HepG2 (cell line): ENCODE measurements around the gene TFPI2. TPM values are rescaled to one million over a fixed set of nuclear protein-coding genes. Genes with fewer than 3 reads are reported as not detected.

ENCODE experiments used
- ATAC-seq: fragments of 200-7000 bp; cut with Tn5 transposase; 3 replicates; pipeline ENCODE4 v1.9.1; 2020; ENCODE audit warnings: mild to moderate bottlenecking, moderate library complexity
- BruUV-seq: library from RNA; stranded (reverse); fragments of 400-500 nt; replicated peaks from 2 replicates; lab custom pipeline; 2021; lab: Mats Ljungman, UMichigan
- CTCF ChIA-PET: fragments of 300-600 bp; formaldehyde crosslinking; extraction: SDS; loops from one replicate; lab custom pipeline; 2021; ENCODE audit warnings: low total read pairs, inconsistent platforms, low intra/inter-chr PET ratio; lab: Yijun Ruan, JAX
- POLR2A ChIA-PET: fragments of 350-600 bp; sonication (Branson Sonifier 250); formaldehyde crosslinking; loops from one replicate; lab custom pipeline; 2020; ENCODE audit warnings: antibody characterized with exemption, inconsistent platforms; lab: Yijun Ruan, JAX
- DNase-seq: peaks from one replicate; pipeline ENCODE4 v3.0.0-alpha.2; 2015; ENCODE audit warnings: low spot score
- FAIRE-seq: peaks from 3 replicates; lab custom pipeline; 2011; peaks lifted over from hg19 to GRCh38; lab: Jason Lieb, UNC
- H2AFZ ChIP-seq: one replicate; pipeline ENCODE4 v1.6.1; 2011; ENCODE audit warnings: low read length, inconsistent platforms
- H3K27ac ChIP-seq: fragments of 300-600 bp; 3 replicates; pipeline ENCODE4 v1.8.0; 2011; ENCODE audit warnings: mixed run types, mild to moderate bottlenecking, mixed read lengths, low read length, inconsistent platforms; ENCODE audit not compliant: insufficient read depth; ENCODE audit errors: extremely low read length
- H3K27me3 ChIP-seq, 2 experiments: fragments of 200-600 bp in 1 of 2; 2 replicates in 1 of 2; 3 replicates in 1 of 2; pipeline versions ENCODE4 v1.6.0 to v1.8.0; 2011; ENCODE audit warnings: low read length in 2 of 2, mild to moderate bottlenecking in 2 of 2, moderate library complexity in 2 of 2, inconsistent platforms in 1 of 2; ENCODE audit not compliant: insufficient read depth in 2 of 2, control insufficient read depth in 1 of 2
- H3K36me3 ChIP-seq, 2 experiments: fragments of 200-600 bp in 1 of 2; replicated peaks in 1 of 2; 2 replicates in 1 of 2; 3 replicates in 1 of 2; pipeline versions ENCODE4 v1.5.1 to v1.8.0; 2011; ENCODE audit warnings: low read length in 2 of 2, inconsistent platforms in 1 of 2; ENCODE audit not compliant: insufficient read depth in 2 of 2, control insufficient read depth in 1 of 2
- H3K4me1 ChIP-seq: 2 replicates; pipeline ENCODE4 v1.5.1; 2012; ENCODE audit warnings: low read length, inconsistent platforms; ENCODE audit not compliant: insufficient read depth
- H3K4me2 ChIP-seq: 2 replicates; pipeline ENCODE4 v1.6.0; 2011; ENCODE audit warnings: low read depth, low read length, inconsistent platforms
- H3K4me3 ChIP-seq, 3 experiments: fragments of 200-600 bp in 1 of 3; sonication (generic), shearing (Covaris generic) in 1 of 3; replicated peaks in 1 of 3; 2 replicates each; pipeline ENCODE4 v1.5.1; 2011 to 2016; ENCODE audit warnings: low read length in 3 of 3, inconsistent platforms in 2 of 3, low read depth in 2 of 3, mild to moderate bottlenecking in 2 of 3, control low read depth in 1 of 3, mixed read lengths in 1 of 3; ENCODE audit not compliant: insufficient read depth in 1 of 3
- H3K79me2 ChIP-seq: one replicate; pipeline ENCODE4 v1.6.1; 2011; ENCODE audit warnings: low read length, inconsistent platforms; ENCODE audit not compliant: insufficient read depth
- H3K9ac ChIP-seq: 2 replicates; pipeline ENCODE4 v1.6.0; 2011; ENCODE audit warnings: mild to moderate bottlenecking, low read depth, low read length, inconsistent platforms; ENCODE audit not compliant: insufficient read depth
- H3K9me3 ChIP-seq: 2 replicates; pipeline ENCODE4 v1.5.1; 2012; ENCODE audit warnings: mild to moderate bottlenecking, low read length
- H4K20me1 ChIP-seq: 2 replicates; pipeline ENCODE4 v1.6.0; 2011; ENCODE audit warnings: inconsistent platforms, mild to moderate bottlenecking, low read length, moderate library complexity; ENCODE audit not compliant: insufficient read depth
- AGO1 ChIP-seq: fragments of 200-400 bp; formaldehyde crosslinking; IDR thresholded peaks from 2 replicates; pipeline ENCODE4 v1.6.1; 2017; ENCODE audit warnings: mild to moderate bottlenecking, low read depth, low read length, moderate library complexity; ENCODE audit not compliant: poor library complexity, severe bottlenecking
- DRAP1 ChIP-seq: IDR thresholded peaks from 2 replicates; pipeline ENCODE4 v1.6.1; 2016; ENCODE audit warnings: missing genetic modification reagents, missing compliant biosample characterization
- HNF4A ChIP-seq: sonication (generic); formaldehyde crosslinking; IDR thresholded peaks from 2 replicates; pipeline ENCODE4 v1.4.0; 2020; ENCODE audit warnings: missing genetic modification reagents
- KDM4B ChIP-seq: sonication (generic); formaldehyde crosslinking; IDR thresholded peaks from 2 replicates; pipeline ENCODE4 v1.4.0; 2020; ENCODE audit warnings: missing genetic modification reagents
- KLF16 ChIP-seq, 2 experiments: sonication (generic) in 1 of 2; formaldehyde crosslinking in 1 of 2; IDR thresholded peaks; 2 replicates each; pipeline versions ENCODE4 v1.6.1 to v1.8.0; 2016 to 2023; ENCODE audit warnings: missing genetic modification reagents in 2 of 2, missing compliant biosample characterization in 1 of 2
- SMAD9 ChIP-seq: sonication (generic); formaldehyde crosslinking; IDR thresholded peaks from 2 replicates; pipeline ENCODE4 v1.5.1; 2020; ENCODE audit warnings: mild to moderate bottlenecking, missing genetic modification reagents
- SNAI1 ChIP-seq: sonication (generic); formaldehyde crosslinking; IDR thresholded peaks from 2 replicates; pipeline ENCODE4 v1.5.0; 2020; ENCODE audit warnings: mild to moderate bottlenecking, missing genetic modification reagents, borderline replicate concordance
- SYNCRIP ChIP-seq: fragments of 200-400 bp; formaldehyde crosslinking; IDR thresholded peaks from 2 replicates; pipeline ENCODE4 v1.6.1; 2018; ENCODE audit warnings: mild to moderate bottlenecking, low read depth, low read length; ENCODE audit not compliant: insufficient read depth
- TBX3 ChIP-seq: fragments of 450-650 bp; IDR thresholded peaks from 2 replicates; pipeline ENCODE4 v1.6.1; 2017; ENCODE audit warnings: antibody characterized with exemption, mild to moderate bottlenecking, inconsistent platforms, borderline replicate concordance
- THYN1 ChIP-seq: sonication (generic); formaldehyde crosslinking; IDR thresholded peaks from 2 replicates; pipeline ENCODE4 v1.8.1; 2023; ENCODE audit warnings: low read depth, mild to moderate bottlenecking, moderate library complexity, missing genetic modification reagents, borderline replicate concordance
- TMF1 ChIP-seq: sonication (generic); formaldehyde crosslinking; IDR thresholded peaks from 2 replicates; pipeline ENCODE4 v1.8.1; 2022; ENCODE audit warnings: low read depth, missing genetic modification reagents
- ZBTB20 ChIP-seq: sonication (generic); formaldehyde crosslinking; IDR thresholded peaks from 2 replicates; pipeline ENCODE4 v1.8.1; 2023; ENCODE audit warnings: missing genetic modification reagents, low read depth, mild to moderate bottlenecking, borderline replicate concordance
- ZNF205 ChIP-seq: IDR thresholded peaks from 2 replicates; pipeline ENCODE4 v1.6.1; 2018; ENCODE audit warnings: missing biosample characterization, missing genetic modification reagents
- ZNF24 ChIP-seq: fragments of 450-650 bp; IDR thresholded peaks from 2 replicates; pipeline ENCODE4 v1.6.1; 2017; ENCODE audit warnings: antibody characterized with exemption, mild to moderate bottlenecking
- ZNF253 ChIP-seq: sonication (generic); formaldehyde crosslinking; IDR thresholded peaks from 2 replicates; pipeline ENCODE4 v1.8.0; 2022; ENCODE audit warnings: mild to moderate bottlenecking, missing genetic modification reagents, borderline replicate concordance
- ZNF556 ChIP-seq: sonication (generic); formaldehyde crosslinking; IDR thresholded peaks from 2 replicates; pipeline ENCODE4 v1.4.0; 2020; ENCODE audit warnings: mild to moderate bottlenecking, missing genetic modification reagents, borderline replicate concordance
- ZSCAN21 ChIP-seq: sonication (generic); formaldehyde crosslinking; IDR thresholded peaks from 2 replicates; pipeline ENCODE4 v1.8.0; 2022; ENCODE audit warnings: mild to moderate bottlenecking, missing genetic modification reagents, moderate library complexity, borderline replicate concordance
- ZSCAN22 ChIP-seq: sonication (generic); formaldehyde crosslinking; IDR thresholded peaks from 2 replicates; pipeline ENCODE4 v1.4.0; 2020; ENCODE audit warnings: mild to moderate bottlenecking, missing genetic modification reagents
- WGBS: methylation state at CpG from one replicate; pipeline ENCODE4 v1.1.6; 2017; ENCODE audit warnings: low lambda C conversion rate; 5-methylcytosine and 5-hydroxymethylcytosine counted together
- in situ Hi-C: cut with HindIII; loops from 2 replicates; pipeline ENCODE4 v1.10.0; 2017; ENCODE audit warnings: low pct_unique_long_range_greater_than_20kb; ENCODE audit not compliant: extremely low pct_ligation_motif_present
- intact Hi-C: fragments of 100-400 bp; cut with micrococcal nuclease; formaldehyde crosslinking; loops from one replicate; pipeline ENCODE4 v1.10.0; 2022; ENCODE audit not compliant: unreplicated experiment
- polyA plus RNA-seq, 8 experiments: library from polyadenylated mRNA; depleted of rRNA in 3 of 8; stranded (reverse) in 7 of 8; unstranded in 1 of 8; fragments of >200 nt; fragmentation: Illumina TruSeq in 4 of 8; extraction: Trizol in 4 of 8; gene quantifications; 2 replicates each; pipeline versions ENCODE4 v1.2.1 to v1.2.3, GENCODE V29; 2011 to 2016; ENCODE audit warnings: low read depth in 4 of 8, missing spikeins in 1 of 8, mixed read lengths in 1 of 8; ENCODE audit not compliant: insufficient read depth in 1 of 8
- total RNA-seq, 5 experiments: library from RNA; depleted of rRNA; stranded (reverse); fragments of >200 nt; fragmentation: Illumina TruSeq; extraction: Trizol; gene quantifications; 2 replicates each; pipeline ENCODE4 v1.2.3, GENCODE V29; 2016; ENCODE audit warnings: low read depth in 1 of 5
- TF ChIP-seq, protein P1 (sequence below): IDR thresholded peaks from 2 replicates; pipeline ENCODE4 v1.6.1; 2016; ENCODE audit warnings: low read depth, missing genetic modification reagents, missing compliant biosample characterization

TFPI2 gene
- total and polyA plus RNA-seq, 2 of the 13 experiments (the other 11 are each of a cell fraction or from before 2014, with no cell fraction given): 0.16 to 0.22 TPM

DNA sequence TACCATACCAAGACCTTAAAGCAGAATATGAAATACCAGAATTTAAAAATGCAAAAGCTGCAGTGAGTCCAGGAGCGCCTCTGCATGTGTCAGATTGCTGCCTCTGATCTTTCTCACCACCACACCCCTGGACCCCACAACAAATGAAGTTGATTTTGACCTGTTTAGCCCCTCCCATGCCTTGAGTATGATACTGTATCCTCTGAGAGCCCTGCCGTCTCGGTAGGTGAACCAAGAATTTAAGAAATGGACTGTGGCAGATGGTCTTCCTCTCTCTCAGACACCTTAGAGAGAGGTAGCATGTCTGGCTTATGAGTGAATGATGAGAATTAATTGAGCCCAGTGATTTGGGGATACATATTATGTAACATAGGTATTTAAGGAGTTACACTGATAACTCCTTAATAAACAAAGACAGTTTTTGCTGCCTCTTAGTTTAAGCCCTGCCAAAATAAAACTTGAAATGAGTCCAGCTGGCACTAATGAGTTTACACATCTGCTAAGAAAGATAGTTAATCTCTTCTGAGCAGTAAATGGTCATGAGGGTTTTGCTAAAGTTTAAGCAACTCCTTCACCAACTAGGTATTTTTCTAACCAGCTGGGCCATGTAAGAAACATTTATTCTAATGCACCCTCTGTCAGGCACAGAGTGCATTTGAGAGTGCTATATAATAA is 4.5 kb upstream of the TFPI2 start (continued):
- TF ChIP-seq DRAP1 (CRISPR knock-in tag) (no peak), SYNCRIP (no peak), ZSCAN22 (no peak), KLF16 (CRISPR knock-in tag; IDR thresholded peaks at IDR 0.05) (no peak), KDM4B (CRISPR knock-in tag) (no peak), THYN1 (CRISPR knock-in tag) (no peak), TMF1 (CRISPR knock-in tag) (no peak)

GRCh38 chr7:93894426-93894825 is 3.9 kb upstream of the TFPI2 start:
- peaks cover 4 to 16% of the 10 kb centered on the region in 2 experiments; a peak in 2 of 5 replicates for H3K27me3 ChIP-seq
- WGBS: 0% methylated on average over 1 of the region's 1 CpG
- no TSS peak for BruUV-seq
- no peak overlapping the region for H3K4me2 ChIP-seq
- ATAC-seq (no peak), DNase-seq (no peak), FAIRE-seq (no peak)
- intact Hi-C loops (no loop called here), in situ Hi-C loops (no loop called here)
- no peaks in the 10 kb centered on the region for H3K79me2 ChIP-seq
- no peaks in the 10 kb centered on the region for H3K9me3 ChIP-seq
- 0 out of 2 replicates have a peak, but pooled peaks cover 5% of the 10 kb centered on the region for H3K4me1 ChIP-seq
- POLR2A ChIA-PET: no interaction called here
- no peak overlapping the region for H3K9ac ChIP-seq
- H3K36me3 ChIP-seq: no peaks in the 10 kb centered on the region
- no peak overlapping the region for H2AFZ ChIP-seq
- CTCF ChIA-PET: no interaction called here
- H4K20me1 ChIP-seq: no peaks in the 10 kb centered on the region
- H3K27ac ChIP-seq: no peak overlapping the region
- H3K4me3 ChIP-seq: no peak overlapping the region
- no peak for TF ChIP-seq ZNF556
- TF ChIP-seq SMAD9 (CRISPR knock-in tag): no peak
- no peak for TF ChIP-seq SNAI1 (CRISPR knock-in tag)
- no peak for TF ChIP-seq HNF4A (CRISPR knock-in tag)
- TF ChIP-seq ZNF205 (CRISPR knock-in tag): no peak
- no peak for TF ChIP-seq TBX3
- no peak for TF ChIP-seq ZNF253 (CRISPR knock-in tag)
- TF ChIP-seq AGO1: no peak
- no peak for TF ChIP-seq ZBTB20 (CRISPR knock-in tag)
- TF ChIP-seq, protein P1, sequence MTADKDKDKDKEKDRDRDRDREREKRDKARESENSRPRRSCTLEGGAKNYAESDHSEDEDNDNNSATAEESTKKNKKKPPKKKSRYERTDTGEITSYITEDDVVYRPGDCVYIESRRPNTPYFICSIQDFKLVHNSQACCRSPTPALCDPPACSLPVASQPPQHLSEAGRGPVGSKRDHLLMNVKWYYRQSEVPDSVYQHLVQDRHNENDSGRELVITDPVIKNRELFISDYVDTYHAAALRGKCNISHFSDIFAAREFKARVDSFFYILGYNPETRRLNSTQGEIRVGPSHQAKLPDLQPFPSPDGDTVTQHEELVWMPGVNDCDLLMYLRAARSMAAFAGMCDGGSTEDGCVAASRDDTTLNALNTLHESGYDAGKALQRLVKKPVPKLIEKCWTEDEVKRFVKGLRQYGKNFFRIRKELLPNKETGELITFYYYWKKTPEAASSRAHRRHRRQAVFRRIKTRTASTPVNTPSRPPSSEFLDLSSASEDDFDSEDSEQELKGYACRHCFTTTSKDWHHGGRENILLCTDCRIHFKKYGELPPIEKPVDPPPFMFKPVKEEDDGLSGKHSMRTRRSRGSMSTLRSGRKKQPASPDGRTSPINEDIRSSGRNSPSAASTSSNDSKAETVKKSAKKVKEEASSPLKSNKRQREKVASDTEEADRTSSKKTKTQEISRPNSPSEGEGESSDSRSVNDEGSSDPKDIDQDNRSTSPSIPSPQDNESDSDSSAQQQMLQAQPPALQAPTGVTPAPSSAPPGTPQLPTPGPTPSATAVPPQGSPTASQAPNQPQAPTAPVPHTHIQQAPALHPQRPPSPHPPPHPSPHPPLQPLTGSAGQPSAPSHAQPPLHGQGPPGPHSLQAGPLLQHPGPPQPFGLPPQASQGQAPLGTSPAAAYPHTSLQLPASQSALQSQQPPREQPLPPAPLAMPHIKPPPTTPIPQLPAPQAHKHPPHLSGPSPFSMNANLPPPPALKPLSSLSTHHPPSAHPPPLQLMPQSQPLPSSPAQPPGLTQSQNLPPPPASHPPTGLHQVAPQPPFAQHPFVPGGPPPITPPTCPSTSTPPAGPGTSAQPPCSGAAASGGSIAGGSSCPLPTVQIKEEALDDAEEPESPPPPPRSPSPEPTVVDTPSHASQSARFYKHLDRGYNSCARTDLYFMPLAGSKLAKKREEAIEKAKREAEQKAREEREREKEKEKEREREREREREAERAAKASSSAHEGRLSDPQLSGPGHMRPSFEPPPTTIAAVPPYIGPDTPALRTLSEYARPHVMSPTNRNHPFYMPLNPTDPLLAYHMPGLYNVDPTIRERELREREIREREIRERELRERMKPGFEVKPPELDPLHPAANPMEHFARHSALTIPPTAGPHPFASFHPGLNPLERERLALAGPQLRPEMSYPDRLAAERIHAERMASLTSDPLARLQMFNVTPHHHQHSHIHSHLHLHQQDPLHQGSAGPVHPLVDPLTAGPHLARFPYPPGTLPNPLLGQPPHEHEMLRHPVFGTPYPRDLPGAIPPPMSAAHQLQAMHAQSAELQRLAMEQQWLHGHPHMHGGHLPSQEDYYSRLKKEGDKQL (CRISPR knock-in tag): no peak
- TF ChIP-seq ZSCAN21: no peak
- TF ChIP-seq ZNF24: no peak
